H1 (cell line): ENCODE measurements around the gene DBNDD2. TPM values are rescaled to one million over a fixed set of nuclear protein-coding genes. Genes with fewer than 3 reads are reported as not detected.

Source experiments
- CTCF ChIA-PET: fragments of 300-600 bp; sonication (Branson Sonifier 250); formaldehyde crosslinking; loops from one replicate; lab custom pipeline; 2021; ENCODE audit not compliant: partially characterized antibody; lab: Charles Lee
- POLR2A ChIA-PET: fragments of 300-600 bp; sonication (Branson Sonifier 250); formaldehyde crosslinking; loops from one replicate; lab custom pipeline; 2021; ENCODE audit warnings: inconsistent platforms; ENCODE audit not compliant: partially characterized antibody; lab: Charles Lee
- DNase-seq, 2 experiments: peaks; one replicate each; pipeline versions ENCODE4 v3.0.0 to v3.0.0-alpha.2; 2010 to 2022; ENCODE audit warnings: low spot score in 2 of 2, low read depth in 1 of 2, mixed read lengths in 1 of 2
- FAIRE-seq: peaks from 2 replicates; lab custom pipeline; 2011; peaks lifted over from hg19 to GRCh38; lab: Jason Lieb, UNC
- H2AFZ ChIP-seq: 2 replicates; pipeline ENCODE4 v1.8.1; 2012; ENCODE audit warnings: low read length, inconsistent platforms
- H2AK5ac ChIP-seq: 2 replicates; pipeline ENCODE4 v1.6.1; 2013; ENCODE audit warnings: low read depth, low read length
- H2BK120ac ChIP-seq: replicated peaks from 2 replicates; pipeline ENCODE3; 2013; ENCODE audit warnings: low read depth, low read length, inconsistent platforms
- H2BK12ac ChIP-seq: 2 replicates; pipeline ENCODE4 v1.6.1; 2013; ENCODE audit warnings: low read depth, low read length
- H2BK15ac ChIP-seq: 2 replicates; pipeline ENCODE4 v1.6.1; 2013; ENCODE audit warnings: low read length
- H2BK20ac ChIP-seq: 2 replicates; pipeline ENCODE4 v1.6.1; 2013; ENCODE audit warnings: low read length
- H2BK5ac ChIP-seq: 2 replicates; pipeline ENCODE4 v1.6.1; 2013; ENCODE audit warnings: low read depth, low read length
- H3K14ac ChIP-seq: 2 replicates; pipeline ENCODE4 v1.6.1; 2013; ENCODE audit warnings: inconsistent platforms; ENCODE audit not compliant: insufficient read length
- H3K18ac ChIP-seq: 2 replicates; pipeline ENCODE4 v1.6.1; 2013; ENCODE audit warnings: low read length; ENCODE audit errors: extremely low read depth
- H3K23ac ChIP-seq: 2 replicates; pipeline ENCODE4 v1.6.1; 2013; ENCODE audit warnings: inconsistent platforms; ENCODE audit not compliant: insufficient read length
- H3K23me2 ChIP-seq: 2 replicates; pipeline ENCODE4 v1.6.1; 2013; ENCODE audit warnings: low read depth, low read length
- H3K27ac ChIP-seq: 2 replicates; pipeline ENCODE4 v1.6.1; 2011; ENCODE audit warnings: low read depth, low read length, inconsistent platforms
- H3K27me3 ChIP-seq, 4 experiments: replicated peaks in 1 of 4; 1 replicate in 1 of 4; 2 replicates in 3 of 4; pipeline versions ENCODE4 v1.6.1 to v1.8.1; 2011 to 2013; ENCODE audit warnings: low read length in 3 of 4, mild to moderate bottlenecking in 3 of 4, inconsistent platforms in 2 of 4, mixed read lengths in 2 of 4, moderate library complexity in 1 of 4; ENCODE audit not compliant: control insufficient read depth in 3 of 4, insufficient read depth in 3 of 4; ENCODE audit errors: extremely low read depth in 1 of 4
- H3K36me3 ChIP-seq, 4 experiments: 2 replicates each; pipeline versions ENCODE4 v1.6.1 to v1.8.1; 2011 to 2013; ENCODE audit warnings: mild to moderate bottlenecking in 4 of 4, low read length in 3 of 4, moderate library complexity in 2 of 4, control low read depth in 1 of 4, inconsistent platforms in 1 of 4; ENCODE audit not compliant: insufficient read depth in 4 of 4, control insufficient read depth in 2 of 4
- H3K4ac ChIP-seq: replicated peaks from 2 replicates; pipeline ENCODE3; 2013; ENCODE audit warnings: low read length, low read depth, mixed read lengths, inconsistent platforms; ENCODE audit not compliant: insufficient read length
- H3K4me1 ChIP-seq, 4 experiments: replicated peaks in 1 of 4; 1 replicate in 1 of 4; 2 replicates in 3 of 4; pipeline versions ENCODE4 v1.6.1 to v1.8.1; 2011 to 2013; ENCODE audit warnings: low read length in 3 of 4, inconsistent platforms in 2 of 4, mixed read lengths in 1 of 4; ENCODE audit not compliant: insufficient read depth in 4 of 4, control insufficient read depth in 3 of 4
- H3K4me2 ChIP-seq, 2 experiments: 2 replicates each; pipeline versions ENCODE4 v1.6.1 to v1.8.1; 2011 to 2013; ENCODE audit warnings: low read depth in 2 of 2, low read length in 2 of 2, control low read depth in 1 of 2, inconsistent platforms in 1 of 2, mild to moderate bottlenecking in 1 of 2; ENCODE audit not compliant: insufficient read depth in 1 of 2
- H3K4me3 ChIP-seq, 4 experiments: fragments of 200-600, 300-600 bp in 1 of 4; sonication (generic), shearing (Covaris generic), sonication (Bioruptor Twin) in 1 of 4; 2 replicates each; pipeline versions ENCODE4 v1.5.1 to v1.8.1; 2011 to 2016; ENCODE audit warnings: low read length in 4 of 4, low read depth in 3 of 4, control low read depth in 2 of 4, inconsistent platforms in 2 of 4, mild to moderate bottlenecking in 2 of 4, mixed read lengths in 1 of 4, moderate library complexity in 1 of 4; ENCODE audit not compliant: insufficient read depth in 2 of 4; ENCODE audit errors: extremely low read depth in 1 of 4
- H3K56ac ChIP-seq: replicated peaks from 2 replicates; pipeline ENCODE3; 2013; ENCODE audit warnings: low read depth, mild to moderate bottlenecking, mixed read lengths, low read length, inconsistent platforms; ENCODE audit not compliant: insufficient read length
- H3K79me1 ChIP-seq: 2 replicates; pipeline ENCODE4 v1.6.1; 2013; ENCODE audit warnings: low read depth, low read length, control low read depth
- H3K79me2 ChIP-seq, 2 experiments: 2 replicates each; pipeline versions ENCODE4 v1.6.1 to v1.8.1; 2012 to 2013; ENCODE audit warnings: low read length in 2 of 2, mild to moderate bottlenecking in 2 of 2, inconsistent platforms in 1 of 2; ENCODE audit not compliant: insufficient read depth in 2 of 2, control insufficient read depth in 1 of 2
- H3K9ac ChIP-seq, 4 experiments: replicated peaks in 1 of 4; 1 replicate in 1 of 4; 2 replicates in 3 of 4; pipeline versions ENCODE4 v1.6.1 to v1.8.1; 2011 to 2013; ENCODE audit warnings: low read depth in 3 of 4, low read length in 3 of 4, control low read depth in 2 of 4, mild to moderate bottlenecking in 2 of 4, moderate library complexity in 2 of 4, inconsistent platforms in 1 of 4; ENCODE audit errors: extremely low read depth in 1 of 4
- H3K9me3 ChIP-seq, 2 experiments: 2 replicates each; pipeline versions ENCODE4 v1.6.1 to v1.8.1; 2012 to 2013; ENCODE audit warnings: mild to moderate bottlenecking in 2 of 2, moderate library complexity in 2 of 2, control low read depth in 1 of 2, inconsistent platforms in 1 of 2, low read depth in 1 of 2, low read length in 1 of 2, mixed read lengths in 1 of 2; ENCODE audit not compliant: insufficient read depth in 2 of 2
- H4K20me1 ChIP-seq, 2 experiments: replicated peaks in 1 of 2; 2 replicates each; pipeline versions ENCODE3 to v1.8.1; 2011 to 2013; ENCODE audit warnings: inconsistent platforms in 2 of 2, low read length in 2 of 2, mild to moderate bottlenecking in 1 of 2; ENCODE audit not compliant: insufficient read depth in 2 of 2, control insufficient read depth in 1 of 2
- H4K5ac ChIP-seq: 2 replicates; pipeline ENCODE4 v1.6.1; 2013; ENCODE audit warnings: low read length, low read depth, mixed read lengths, inconsistent platforms; ENCODE audit not compliant: insufficient read length
- H4K8ac ChIP-seq: 2 replicates; pipeline ENCODE4 v1.8.0; 2013; ENCODE audit warnings: mild to moderate bottlenecking, moderate library complexity, low read length, inconsistent platforms; ENCODE audit not compliant: insufficient read depth; ENCODE audit errors: extremely low read depth
- H4K91ac ChIP-seq: replicated peaks from 2 replicates; pipeline ENCODE3; 2013; ENCODE audit warnings: low read length, mixed read lengths, inconsistent platforms; ENCODE audit not compliant: insufficient read length
- CREB1 ChIP-seq: IDR thresholded peaks from 2 replicates; pipeline ENCODE4 v1.6.1; 2012; ENCODE audit warnings: inconsistent platforms
- SRF ChIP-seq: IDR thresholded peaks from 2 replicates; pipeline ENCODE4 v1.6.1; 2011; ENCODE audit warnings: mild to moderate bottlenecking, low read depth, low read length, moderate library complexity
- YY1 ChIP-seq: IDR thresholded peaks from 2 replicates; pipeline ENCODE4 v1.6.1; 2011; ENCODE audit warnings: low read depth, mild to moderate bottlenecking, low read length
- WGBS, 2 experiments: shearing (Covaris generic) in 1 of 2; methylation state at CpG; one replicate each; pipeline versions ENCODE4 v1.1.6 to v1.1.7; 2013 to 2015; ENCODE audit warnings: low lambda C conversion rate in 2 of 2, mixed read lengths in 2 of 2, inconsistent platforms in 1 of 2, low coverage in 1 of 2, missing lambda C conversion rate in 1 of 2; ENCODE audit not compliant: insufficient replicate concordance in 2 of 2, insufficient coverage in 1 of 2, insufficient read length in 1 of 2; ENCODE audit errors: extremely low coverage in 1 of 2, missing lambda C conversion rate in 1 of 2; 5-methylcytosine and 5-hydroxymethylcytosine counted together
- polyA plus RNA-seq, 7 experiments: library from polyadenylated mRNA; depleted of rRNA in 3 of 7; stranded (reverse) in 5 of 7; unstranded in 2 of 7; fragments of >200 nt in 5 of 7; fragments of 200-250 nt in 2 of 7; gene quantifications; 1 replicate in 5 of 7; 2 replicates in 1 of 7; 4 replicates in 1 of 7; pipeline versions ENCODE4 v1.2.1 to v1.2.3, GENCODE V29; 2011 to 2013; ENCODE audit warnings: missing spikeins in 2 of 7, mixed read lengths in 2 of 7
- total RNA-seq: library from RNA; stranded (reverse); fragmentation: NEBNext Ultra II Directional; extraction: Animal tissue kit (Norgen Biotek cat#: 25700); gene quantifications from 2 replicates; pipeline ENCODE4 v1.2.1, GENCODE V29; 2021

The DBNDD2 gene
- total and polyA plus RNA-seq, 2 of the 8 experiments (the other 6 are each of a cell fraction or from before 2014, with no cell fraction given) = 55.8 to 96.3 TPM

DNA sequence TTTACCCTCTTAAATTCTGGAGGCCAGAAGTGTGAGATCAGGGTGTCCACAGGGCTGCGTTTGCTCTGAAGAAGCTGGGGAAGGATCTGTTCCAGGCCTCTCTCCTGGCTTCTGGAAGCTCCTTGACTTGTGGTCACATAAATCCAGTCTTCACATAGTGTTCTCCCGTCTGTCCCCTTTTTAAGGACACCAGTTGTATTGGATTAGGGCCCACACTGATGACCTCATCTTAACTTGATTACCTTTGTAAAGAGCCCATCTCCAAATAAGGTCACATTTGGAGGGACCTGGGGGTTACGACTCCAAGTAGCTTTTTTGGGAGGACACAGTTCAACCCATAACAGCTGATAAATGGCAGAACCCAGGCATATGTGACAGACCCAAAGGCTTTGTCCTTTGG lies 41.4 kb downstream of the DBNDD2 start:
- Histone ChIP-seq H3K4me2 (no peak overlapping the region), H3K23ac (no peak overlapping the region), H3K79me1 (no peaks in the 10 kb centered on the region), H4K91ac (no peak overlapping the region), H3K27me3 (no peaks in the 10 kb centered on the region), H2AFZ (no peak overlapping the region), H3K56ac (no peak overlapping the region), H2BK120ac (no peak overlapping the region), H2BK15ac (no peak overlapping the region), H3K14ac (no peak overlapping the region), H3K36me3 (no peaks in the 10 kb centered on the region), H4K8ac (no peak overlapping the region), H3K9ac (no peak overlapping the region), H4K20me1 (no peaks in the 10 kb centered on the region), H2BK5ac (no peak overlapping the region), H3K4ac (no peak overlapping the region), H3K4me1 (no peaks in the 10 kb centered on the region; a peak in 1 of 7 replicates), H3K4me3 (no peak overlapping the region), H3K27ac (no peak overlapping the region), H3K23me2 (no peaks in the 10 kb centered on the region), H2BK12ac (no peak overlapping the region), H3K9me3 (no peaks in the 10 kb centered on the region), H3K79me2 (no peaks in the 10 kb centered on the region), H2AK5ac (no peak overlapping the region), H3K18ac (no peak overlapping the region), H4K5ac (no peak overlapping the region), H2BK20ac (no peak overlapping the region)
- POLR2A ChIA-PET = interaction anchor here (0.9 to 1.7 kb wide), 4 partner anchors 10 to 126 kb away, joined by 3 to 5 read pairs (median 4); partner anchors contain the start of gene WFDC2
- FAIRE-seq (no peak), DNase-seq (no peak)
- TF ChIP-seq CREB1 = peak; percentile 87
- peak; percentile 65; the same call in 1 of the 2 replicates for TF ChIP-seq SRF
- no peak for TF ChIP-seq YY1
- 82% methylated on average over 3 of the region's 3 CpGs; no CpG with 5 or more reads in 1 of the 2 experiments for WGBS, 2 experiments
- CTCF ChIA-PET = interaction anchor here (0.6 to 16.4 kb wide), 46 partner anchors 13 to 638 kb away, joined by 3 to 317 read pairs (median 4); partner anchors contain the start of genes MATN4, RBPJL, SYS1 and WFDC2
